Astrocyte of the hippocampus (primary cell): ENCODE results near the gene FES.
"Not testable (repeated sequence)": the region's sequence is repeated elsewhere in the genome, so short reads cannot be mapped to it uniquely, and the experiment has no call there.

Source experiments
- DNase-seq: peaks from one replicate; pipeline ENCODE4 v3.0.0; 2011; ENCODE audit warnings: low read depth, low spot score

The FES gene

DNA sequence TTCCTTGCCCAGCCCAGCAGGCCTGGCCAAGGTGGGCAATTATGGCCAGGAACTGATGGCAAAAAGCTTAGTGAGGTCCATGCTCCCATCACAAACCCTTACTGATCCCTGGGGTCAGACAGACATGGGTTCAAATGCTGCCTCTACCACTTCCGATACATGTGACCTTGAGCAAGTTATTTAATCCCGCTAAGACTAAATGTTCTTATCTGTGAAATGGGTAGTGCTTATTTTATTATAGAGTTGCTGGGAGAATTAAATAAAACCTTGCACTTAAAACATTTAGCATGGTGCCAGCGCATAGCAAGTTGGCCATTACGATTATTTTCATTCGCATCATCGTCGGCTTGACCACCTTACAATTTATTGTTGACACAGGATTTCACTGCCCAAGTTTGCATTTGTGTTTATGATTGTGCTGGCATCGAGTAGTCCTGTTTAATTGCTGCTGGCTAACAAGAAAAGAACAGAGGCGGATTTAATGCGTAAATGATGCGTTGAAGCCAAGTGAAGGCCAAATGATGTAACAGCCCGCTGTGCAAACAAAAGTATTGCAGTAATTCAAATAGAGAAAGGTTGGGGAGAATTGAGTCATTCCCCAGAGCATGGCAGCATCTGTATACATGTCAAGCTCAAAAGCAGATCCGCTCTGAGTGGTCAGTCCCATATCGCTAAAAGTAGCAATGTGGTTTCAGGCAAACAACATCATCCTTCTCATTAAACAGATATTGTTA, 23.2 kb upstream of the FES start:
- peak; percentile 76 for DNase-seq

DNA sequence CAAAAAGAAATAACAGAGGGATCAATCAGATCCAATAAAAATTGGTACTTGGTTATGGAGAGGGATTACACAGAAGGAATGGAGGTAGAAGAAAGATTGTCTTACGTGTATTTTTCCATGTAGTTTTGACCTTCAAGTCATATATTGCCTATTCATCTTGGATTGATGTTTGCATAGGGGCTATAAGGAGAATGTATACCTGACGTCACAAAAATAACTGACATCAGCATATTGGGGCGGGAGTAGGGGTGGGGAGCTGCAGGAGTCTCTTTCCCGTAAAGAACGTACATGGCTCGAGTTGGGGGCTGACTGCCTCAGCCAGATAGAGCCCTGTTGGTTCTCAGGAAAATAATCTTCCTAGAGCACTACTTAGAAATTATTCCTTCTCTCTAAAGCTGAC, 21.8 kb upstream of the FES start:
- no peak for DNase-seq

DNA sequence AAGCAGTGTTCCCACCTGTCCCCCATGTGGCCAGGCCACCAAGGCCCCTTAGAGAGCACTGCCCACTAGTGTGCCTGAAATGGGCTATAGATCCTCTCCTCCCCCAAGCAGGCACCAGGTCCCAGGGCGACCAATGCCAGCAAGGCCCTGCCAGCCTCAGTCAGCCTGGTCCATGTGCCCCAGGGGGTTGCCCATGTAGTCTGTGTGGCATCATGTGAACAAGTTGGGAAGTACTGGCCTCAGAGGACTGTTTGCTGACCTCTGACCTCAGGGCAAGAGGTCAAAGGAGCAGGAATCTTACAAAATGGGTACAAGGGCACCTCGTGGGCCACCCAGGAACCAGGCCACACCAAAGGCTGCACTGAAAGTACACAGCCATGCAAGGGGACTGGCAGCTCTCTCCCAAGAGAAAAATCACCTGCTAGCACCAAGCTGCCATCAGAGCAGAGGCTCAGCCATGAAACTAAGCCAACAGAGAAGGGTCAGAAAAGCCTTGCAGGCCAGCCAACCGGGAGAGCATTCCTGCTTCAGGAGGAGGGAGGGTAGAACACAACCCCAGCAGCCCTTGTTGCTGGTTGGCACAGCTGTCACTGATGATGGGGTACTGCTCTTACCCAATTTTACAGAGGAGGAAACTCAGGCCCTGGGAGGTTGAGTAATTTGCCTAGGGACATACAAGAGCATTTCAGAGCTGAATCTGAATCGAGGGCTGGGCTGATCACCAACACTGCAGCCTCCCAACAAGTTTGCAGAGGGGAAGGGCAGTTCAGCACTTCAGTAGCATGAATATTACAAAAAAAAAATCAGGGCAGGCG, 21.1 kb upstream of the FES start:
- DNase-seq = no peak

DNA sequence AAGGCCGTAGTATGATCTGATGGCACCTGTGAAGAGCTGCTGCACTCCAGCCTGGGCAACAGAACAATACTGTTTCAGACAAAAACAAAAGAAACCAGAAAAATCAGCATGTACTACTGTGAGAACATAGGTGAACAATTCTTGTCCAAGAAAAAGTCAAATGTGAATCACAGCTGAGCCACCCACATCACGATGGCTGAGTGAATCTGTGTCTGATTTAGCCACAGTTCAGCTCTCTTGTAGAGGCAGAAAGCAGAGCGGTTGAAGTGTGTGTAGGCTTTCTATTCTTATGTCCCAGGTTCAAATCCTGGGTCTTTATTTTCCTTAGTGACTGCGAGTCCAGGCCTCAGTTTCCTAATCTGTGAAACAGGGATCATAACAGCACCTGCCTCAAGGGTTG, 20.3 kb upstream of the FES start:
- no peak for DNase-seq

DNA sequence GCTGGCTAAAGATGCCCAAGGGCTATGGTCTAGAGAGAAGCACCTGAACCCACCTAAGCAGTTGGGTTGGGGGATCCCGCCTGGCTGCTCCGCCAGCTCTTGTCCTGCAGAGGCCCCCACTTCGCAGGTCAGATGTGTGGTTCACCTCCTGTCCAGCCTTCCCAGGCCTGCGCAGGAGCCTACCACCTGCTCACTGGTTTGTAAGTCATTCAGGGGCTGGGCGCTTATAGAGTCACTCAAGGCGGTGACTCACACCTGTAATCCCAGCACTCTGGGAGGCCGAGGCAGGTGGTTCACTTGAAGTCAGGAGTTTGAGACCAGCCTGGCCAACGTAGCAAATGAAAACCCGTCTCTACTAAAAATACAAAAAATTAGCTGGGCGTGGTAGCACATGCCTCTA, 19.8 kb upstream of the FES start:
- no peak for DNase-seq

DNA sequence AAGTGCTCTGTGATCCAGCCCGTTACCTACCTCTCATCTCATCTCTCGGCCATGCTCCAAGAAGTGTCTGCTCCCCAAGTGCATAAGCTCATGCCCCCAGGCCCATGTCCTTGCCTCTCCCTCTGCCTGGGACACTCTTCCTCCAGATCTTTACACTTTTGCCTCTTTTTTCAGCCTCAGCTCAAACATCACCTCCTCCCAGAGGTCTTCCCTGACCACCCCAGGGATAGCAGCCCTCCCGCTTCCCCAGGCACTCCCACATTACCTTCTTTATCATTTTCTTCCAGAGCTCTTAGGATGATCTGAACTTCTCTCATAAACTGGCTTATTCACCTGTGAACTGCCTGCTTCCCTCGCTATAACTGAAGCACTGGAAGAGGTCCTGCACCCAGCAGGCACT, 18.6 kb upstream of the FES start:
- DNase-seq = no peak

DNA sequence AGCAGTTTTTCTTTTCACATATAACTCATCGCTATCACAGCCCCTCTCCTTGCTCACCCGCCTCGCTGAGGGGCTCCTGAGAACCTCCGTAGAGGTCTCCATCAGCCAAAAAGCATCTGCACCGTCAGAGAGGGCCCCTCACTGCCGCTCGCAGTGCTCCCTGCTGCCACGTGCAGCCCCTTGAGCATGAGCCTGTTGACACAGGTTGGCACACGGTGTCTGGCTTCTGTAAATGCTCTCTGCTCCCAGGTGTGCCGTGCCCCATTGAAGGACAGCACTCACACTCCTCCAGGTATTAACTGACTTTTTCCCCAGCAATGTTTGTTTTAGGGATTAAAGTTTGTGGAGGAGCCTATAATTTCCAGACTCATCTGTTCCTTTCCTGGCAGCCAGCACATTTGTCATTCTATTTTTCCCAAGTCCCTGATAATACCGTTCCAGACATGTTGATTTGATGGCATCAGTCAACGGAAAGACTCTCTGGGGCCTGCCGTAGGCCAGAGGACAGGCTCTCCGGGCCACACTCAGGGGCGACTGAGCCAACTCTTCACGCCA, 18.1 kb upstream of the FES start:
- no peak for DNase-seq

DNA sequence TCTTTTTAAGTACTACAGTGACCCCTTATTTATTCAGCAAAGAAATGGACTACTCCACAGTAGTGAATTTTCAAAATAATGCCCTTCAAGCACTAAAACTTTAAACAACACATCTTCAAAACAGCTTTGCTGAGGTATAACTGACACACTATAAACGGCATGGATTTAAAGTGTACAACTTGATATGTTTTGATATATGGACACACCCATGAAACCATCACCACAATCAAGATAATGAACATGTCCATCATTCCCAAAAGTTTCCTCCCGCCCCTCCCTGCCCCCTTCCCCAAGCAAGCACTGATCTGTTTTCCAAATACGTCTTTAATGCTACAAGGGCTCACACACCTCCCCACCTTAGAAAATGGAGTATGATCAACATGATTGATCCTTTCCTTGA, 17.5 kb upstream of the FES start:
- DNase-seq = no peak

DNA sequence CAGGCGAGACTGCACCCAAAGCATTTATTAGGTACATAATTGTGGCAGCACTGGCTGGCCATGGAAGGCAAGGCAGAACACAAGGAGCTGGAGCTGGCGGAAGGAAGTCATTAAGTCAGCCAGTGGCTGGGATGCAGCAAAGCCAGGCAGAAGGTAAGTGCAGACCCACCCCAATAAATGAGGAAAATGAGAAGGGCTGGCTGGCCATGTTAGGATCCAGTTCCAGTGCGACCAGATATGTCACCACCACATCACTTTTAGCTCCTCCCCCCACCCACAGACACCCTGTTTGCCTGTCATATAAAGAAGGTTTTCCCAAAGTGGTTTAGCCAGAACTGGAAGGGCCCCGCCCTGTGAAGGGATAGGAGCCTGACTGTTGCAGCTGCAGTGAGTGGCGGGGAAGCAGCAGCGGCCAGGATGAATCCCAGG, 16.0 kb upstream of the FES start, which contains the start of gene FURIN:
TSS of gene FURIN (plus strand) at position 328 of the 429 bp plus-strand sequence. CDS start 7,153 bp downstream, outside the sequence.
- DNase-seq = no peak

DNA sequence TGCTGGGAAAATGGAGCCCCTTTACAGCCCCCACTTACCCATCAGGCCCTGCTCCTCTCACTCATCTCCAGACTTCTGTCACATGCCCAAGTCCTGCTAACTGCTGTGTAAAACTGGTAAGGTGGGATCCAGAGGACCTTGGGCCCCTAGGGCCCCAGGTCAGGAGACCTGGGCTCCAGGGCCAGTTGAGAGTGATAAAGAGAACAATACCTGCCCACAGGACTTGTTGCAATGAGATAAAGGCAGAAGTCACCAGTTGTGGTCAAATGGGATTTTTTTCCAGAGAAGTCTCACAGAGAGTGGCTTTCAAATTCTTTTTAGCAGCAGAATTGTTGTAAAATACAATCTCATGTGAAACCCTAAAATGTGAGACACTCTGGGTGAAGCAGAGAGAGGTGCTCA, 15.2 kb upstream of the FES start:
- no peak for DNase-seq

DNA sequence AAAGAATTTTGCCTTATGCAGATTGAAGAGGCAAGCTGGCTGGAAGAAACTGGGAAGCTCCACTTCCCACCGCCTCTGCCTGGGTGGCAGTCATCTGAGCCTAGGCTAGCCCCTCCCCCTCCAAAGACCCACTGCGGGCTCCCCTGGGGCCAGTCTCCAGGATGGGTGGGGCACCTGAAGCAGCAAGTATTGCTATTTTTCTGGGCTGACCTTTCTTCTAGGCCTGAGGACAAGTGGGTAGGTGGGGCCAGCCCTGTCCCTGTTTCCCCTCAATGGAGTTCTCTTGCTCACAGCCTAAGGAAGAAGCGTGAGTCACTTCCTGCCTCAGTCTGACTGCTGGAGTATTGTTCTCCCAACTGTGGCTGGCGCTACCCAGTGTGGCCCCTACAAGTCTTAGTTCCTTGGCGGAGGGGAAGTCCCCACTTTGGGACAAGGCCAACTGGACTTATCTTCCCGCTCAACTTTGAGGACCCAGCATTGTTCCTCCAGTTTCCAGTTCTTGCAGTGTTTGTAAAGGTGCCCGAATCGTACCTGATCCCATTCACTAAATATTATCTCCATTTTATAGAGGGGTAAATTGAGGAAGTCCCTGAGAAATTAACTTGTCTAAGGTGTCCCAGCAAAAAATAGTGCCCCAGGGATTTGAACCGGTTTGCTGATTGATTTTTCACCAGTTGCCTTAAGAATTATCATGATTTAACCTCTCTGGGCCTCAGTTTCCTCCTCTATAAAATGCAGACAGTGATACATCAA, 14.5 kb upstream of the FES start:
- peak; percentile 75 for DNase-seq

DNA sequence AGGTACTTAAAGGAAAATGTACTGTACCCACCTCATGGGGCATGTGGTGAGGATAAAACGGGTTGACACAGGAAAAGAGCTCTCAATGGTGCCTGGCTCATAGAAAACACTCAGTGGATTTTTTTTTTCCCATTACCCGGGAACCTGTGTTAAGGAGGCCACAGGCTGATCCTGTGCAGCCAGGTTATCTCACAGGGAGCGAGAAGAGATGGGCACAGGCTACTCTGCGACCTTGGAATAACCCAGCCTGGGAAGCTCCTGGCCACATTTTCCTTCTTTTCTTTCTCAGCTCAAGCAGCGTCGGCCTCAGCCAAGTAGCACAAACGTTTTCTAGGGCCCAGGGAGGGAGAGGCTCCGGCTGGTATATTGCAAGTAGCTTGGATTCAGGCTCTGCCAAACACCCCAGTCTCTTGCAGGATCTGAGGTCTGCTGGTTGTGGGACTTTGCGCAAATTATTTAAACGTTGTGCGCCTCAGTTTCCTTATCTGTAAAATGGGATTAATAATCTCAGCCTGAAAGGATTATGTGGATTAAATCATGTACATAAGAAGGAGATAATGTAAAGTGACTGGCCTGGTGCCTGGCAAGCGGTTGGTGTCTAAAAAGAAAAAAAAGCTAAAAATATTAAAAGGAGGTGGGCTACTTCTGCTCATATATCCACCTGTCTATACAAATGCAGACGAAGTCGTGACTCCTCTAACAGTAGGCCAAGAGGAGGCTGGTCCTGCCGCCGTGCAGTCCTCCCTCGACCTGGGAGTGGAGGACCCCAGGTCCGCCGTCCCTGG, 13.8 kb upstream of the FES start:
- DNase-seq = peak; percentile 40

DNA sequence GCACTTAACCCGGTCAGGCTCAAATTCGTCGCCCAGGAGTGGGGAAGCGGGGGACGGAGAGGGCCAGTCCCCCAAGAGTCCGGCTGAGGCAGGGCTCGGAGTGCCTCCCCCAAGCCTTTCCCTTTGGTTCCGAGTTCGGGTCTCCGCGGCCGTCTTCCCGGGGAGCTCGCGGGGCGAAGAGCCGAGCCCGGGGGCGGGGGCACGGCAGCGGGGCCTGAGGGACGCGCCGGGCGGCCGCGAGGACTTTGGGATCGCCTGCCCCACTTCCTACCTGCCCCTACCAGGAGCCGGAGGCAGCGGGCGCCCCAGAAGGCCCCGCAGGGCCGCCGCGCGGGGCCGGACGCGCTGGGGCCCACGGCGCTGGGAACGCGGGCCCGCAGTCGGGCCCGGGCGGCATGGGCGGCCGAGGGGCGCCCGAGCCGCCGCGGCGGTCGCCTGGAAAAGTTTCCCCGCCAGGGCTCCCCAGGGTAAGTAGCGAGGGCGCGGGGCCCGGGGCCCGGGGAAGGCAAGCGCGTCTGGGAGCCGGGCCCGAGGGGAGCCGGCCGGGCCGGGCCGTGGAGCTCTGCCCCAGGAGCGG, 13.1 kb upstream of the FES start:
- DNase-seq = peak; percentile 74

DNA sequence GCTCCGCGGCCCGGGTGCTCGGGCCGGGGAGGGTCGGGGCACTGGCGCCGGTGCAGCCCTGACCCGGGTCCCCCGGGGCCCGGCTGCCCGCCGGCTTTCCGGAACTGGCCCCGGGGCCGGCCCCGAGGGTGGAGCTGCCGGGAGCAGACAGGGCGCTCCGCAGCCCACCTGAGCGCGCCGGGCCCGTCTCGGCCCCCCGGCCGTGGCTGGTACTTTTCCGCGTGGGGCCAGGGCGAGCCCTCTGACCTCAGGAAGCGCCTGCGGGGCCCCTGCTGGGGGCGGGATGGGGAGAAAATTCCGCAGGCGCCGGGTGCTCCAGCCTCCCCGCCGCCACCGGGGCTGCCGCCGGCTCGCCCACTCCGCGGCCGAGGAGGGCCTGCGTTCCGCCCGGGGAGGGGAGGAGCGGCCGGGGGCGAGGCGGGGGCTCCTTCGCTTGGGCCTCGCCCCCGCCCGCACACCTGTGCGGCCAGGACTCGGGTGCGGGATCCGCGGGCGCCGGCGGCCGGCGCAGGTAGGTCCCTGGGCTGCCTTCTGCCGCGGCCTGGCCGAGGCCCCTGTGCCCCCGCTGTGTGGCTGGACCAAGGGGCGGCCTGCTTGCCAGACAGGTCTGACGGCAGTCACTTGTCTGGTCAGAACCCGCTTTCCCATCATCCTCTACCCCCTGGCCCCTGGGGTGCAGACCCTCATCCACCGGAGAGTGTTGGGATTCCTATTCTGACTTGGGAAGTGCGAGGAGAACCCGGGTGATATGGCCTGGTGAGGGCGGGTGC, 12.4 kb upstream of the FES start:
- DNase-seq = peak; percentile 49

DNA sequence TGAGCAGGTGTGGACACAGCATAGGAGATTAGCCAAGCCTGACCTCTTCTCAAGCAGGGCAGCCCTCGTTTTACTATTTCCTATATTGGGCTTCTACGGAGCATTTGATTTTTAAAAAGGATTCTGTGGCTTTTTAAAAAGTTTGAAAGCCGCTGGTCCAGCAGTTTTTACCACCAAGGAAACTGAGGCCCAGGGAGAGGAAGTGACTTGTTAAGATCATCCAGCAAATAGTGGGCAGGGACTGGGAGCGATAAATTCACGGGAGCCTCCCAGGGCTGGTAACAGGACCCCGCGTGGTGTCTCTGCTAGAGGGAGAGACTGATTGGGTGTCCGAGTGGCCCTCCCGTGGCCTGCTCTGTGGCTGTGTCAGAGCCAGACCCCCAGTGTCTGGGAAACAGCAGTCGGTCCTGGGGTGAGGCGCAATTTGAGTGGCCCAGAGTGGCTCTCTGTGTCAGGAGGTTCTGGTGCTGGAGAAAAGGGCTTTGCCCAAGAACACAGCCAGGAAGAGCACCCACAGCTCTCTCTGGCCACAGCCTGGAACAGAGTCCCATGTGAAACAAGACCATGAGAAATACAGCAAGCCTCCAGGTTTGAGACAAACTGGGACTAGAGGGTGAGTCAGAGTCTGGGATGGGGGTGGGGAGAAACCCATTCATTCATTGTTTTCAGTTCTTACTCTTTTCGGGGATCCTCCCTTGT, 11.7 kb upstream of the FES start:
- peak; percentile 86 for DNase-seq

DNA sequence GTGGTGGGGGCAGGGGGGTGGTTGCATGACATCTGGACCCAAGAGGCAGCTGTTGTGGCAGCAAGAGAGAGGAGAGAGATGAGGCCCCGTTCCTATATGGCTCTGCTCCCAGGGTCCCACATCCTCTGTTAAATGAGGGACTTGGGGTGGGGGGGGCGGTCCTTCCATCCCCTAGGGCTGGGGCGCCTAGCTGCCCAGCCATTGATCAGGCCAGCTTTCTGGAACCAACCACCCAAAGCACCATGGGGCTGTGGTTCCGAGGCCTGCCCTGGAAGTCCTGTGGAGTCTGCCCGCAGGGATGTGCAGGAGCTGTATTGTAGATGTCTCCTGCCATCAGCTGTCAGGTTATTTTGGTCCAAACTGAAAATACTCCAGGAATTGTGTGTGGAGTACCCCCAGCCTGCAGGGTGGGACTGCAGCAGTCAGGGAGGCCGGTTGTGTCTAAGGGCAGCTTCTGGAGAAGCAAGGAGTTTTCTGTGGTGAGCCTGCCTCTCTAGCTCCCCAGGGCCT, 10.8 kb upstream of the FES start:
- no peak for DNase-seq

DNA sequence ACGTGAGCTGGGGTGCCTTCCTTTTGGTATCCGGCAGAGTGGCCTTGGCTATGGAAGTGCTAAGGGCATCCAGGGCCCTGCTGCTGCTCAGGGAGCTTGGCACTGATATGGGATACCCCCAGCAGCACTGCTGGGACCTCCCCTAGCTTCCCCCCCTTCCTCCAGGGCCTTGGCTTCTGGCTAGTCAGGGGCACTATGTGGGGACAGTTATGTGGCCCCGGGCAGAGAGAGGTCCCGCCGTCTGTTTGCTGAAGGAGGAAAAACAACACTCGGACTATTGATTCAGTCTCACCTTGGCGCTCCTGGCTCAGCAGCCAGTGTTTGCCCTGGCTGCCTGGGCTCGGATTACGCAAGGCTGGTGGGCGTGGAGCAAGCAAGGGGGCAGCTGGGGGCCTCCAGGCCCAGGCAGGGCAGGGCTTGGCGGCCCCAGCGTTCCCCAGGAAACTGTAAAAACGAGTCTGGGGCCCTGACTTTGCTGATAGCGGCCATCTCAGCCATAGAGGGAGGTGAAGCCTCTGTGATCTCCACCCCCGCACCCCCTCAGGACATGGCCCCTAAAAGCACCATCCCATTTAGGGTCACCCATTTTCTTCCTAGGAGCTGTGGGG, 10.2 kb upstream of the FES start:
- peak; percentile 53 for DNase-seq

DNA sequence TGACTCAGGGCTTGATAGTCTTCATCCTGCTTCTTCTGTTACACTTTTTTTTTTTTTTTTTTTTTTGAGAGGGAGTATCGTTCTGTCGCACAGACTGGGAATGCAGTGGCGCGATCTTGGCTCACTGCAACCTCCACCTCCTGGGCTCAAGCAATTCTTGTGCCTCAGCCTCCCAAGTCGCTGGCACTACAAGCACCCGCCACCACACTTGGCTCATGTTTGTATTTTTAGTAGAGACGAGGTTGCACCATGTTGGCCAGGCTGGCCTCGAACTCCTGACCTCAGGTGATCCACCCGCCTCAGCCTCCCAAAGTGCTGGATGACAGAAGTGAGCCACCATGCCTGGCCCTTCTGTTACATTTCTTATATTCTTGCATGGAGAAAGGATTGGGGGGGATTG, 9.3 kb upstream of the FES start:
- not testable (repeated sequence) for DNase-seq

DNA sequence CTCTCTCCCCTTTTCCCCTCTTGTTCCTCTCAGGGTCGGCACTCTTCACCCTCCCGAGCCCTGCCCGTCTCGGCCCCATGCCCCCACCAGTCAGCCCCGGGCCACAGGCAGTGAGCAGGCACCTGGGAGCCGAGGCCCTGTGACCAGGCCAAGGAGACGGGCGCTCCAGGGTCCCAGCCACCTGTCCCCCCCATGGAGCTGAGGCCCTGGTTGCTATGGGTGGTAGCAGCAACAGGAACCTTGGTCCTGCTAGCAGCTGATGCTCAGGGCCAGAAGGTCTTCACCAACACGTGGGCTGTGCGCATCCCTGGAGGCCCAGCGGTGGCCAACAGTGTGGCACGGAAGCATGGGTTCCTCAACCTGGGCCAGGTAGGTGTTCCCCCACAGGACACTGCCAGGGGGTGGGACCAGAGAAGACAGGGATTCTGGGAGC, 8.7 kb upstream of the FES start:
- DNase-seq = no peak
